ENCODE data around the gene GABRB2.
A peak's percentile ranks its signal among the peaks of the same experiment; 100 is the strongest.

The GABRB2 gene

GRCh38 chr5:161546470-161547301 is at the start of gene GABRB2:
TSS of gene GABRB2 (minus strand) at chr5:161546725. CDS start at chr5:161546643, 82 bp downstream.
- Histone ChIP-seq H3F3A (ENCODE audit: insufficient read depth, low read length) (no peaks in the 10 kb centered on the region), H3K9me2 (ENCODE audit: low read depth, low read length) (no peaks in the 10 kb centered on the region), H2AFZ (ENCODE audit: low read length) (no peak within 1 kb of the TSS; the same call in 1 of the 2 replicates), H3K4me1 (ENCODE audit: insufficient read depth, low read length, severe bottlenecking) (peaks cover 19% of the 10 kb centered on the region), H3K4me3 (ENCODE audit: low read depth, low read length, poor library complexity, severe bottlenecking) (peak within 1 kb of the TSS; percentile 65), H3K79me2 (ENCODE audit: insufficient read depth, low read length) (no peaks in the 10 kb centered on the region), H3K27me3 (ENCODE audit: insufficient read depth, low read length) (no peaks in the 10 kb centered on the region), H3K36me3 (ENCODE audit: insufficient read depth, low read length) (no peaks in the 10 kb centered on the region), H4K20me1 (ENCODE audit: insufficient read depth, low read length) (no peaks in the 10 kb centered on the region), H3K27ac (ENCODE audit: low read depth, low read length, poor library complexity, severe bottlenecking) (no peak within 1 kb of the TSS), H3K9me3 (ENCODE audit: low read length) (no peaks in the 10 kb centered on the region), H3K9ac (ENCODE audit: low read length) (peak within 1 kb of the TSS; percentile 50; the same call in 1 of the 2 replicates), H3K4me2 (ENCODE audit: low read length) (peak within 1 kb of the TSS; percentile 76)
- no peak for TF ChIP-seq EZH2 (IDR thresholded peaks at IDR 0.05; ENCODE audit: borderline replicate concordance, low read length)
- TF ChIP-seq, protein P1, sequence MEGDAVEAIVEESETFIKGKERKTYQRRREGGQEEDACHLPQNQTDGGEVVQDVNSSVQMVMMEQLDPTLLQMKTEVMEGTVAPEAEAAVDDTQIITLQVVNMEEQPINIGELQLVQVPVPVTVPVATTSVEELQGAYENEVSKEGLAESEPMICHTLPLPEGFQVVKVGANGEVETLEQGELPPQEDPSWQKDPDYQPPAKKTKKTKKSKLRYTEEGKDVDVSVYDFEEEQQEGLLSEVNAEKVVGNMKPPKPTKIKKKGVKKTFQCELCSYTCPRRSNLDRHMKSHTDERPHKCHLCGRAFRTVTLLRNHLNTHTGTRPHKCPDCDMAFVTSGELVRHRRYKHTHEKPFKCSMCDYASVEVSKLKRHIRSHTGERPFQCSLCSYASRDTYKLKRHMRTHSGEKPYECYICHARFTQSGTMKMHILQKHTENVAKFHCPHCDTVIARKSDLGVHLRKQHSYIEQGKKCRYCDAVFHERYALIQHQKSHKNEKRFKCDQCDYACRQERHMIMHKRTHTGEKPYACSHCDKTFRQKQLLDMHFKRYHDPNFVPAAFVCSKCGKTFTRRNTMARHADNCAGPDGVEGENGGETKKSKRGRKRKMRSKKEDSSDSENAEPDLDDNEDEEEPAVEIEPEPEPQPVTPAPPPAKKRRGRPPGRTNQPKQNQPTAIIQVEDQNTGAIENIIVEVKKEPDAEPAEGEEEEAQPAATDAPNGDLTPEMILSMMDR (IDR thresholded peaks at IDR 0.05; ENCODE audit: low read length): no peak

- Histone ChIP-seq H3K4me2 (ENCODE audit: low read length) (no peak overlapping the region), H3K4me3 (ENCODE audit: low read depth, low read length, poor library complexity, severe bottlenecking) (no peak overlapping the region), H3K36me3 (ENCODE audit: insufficient read depth, low read length) (no peaks in the 10 kb centered on the region), H3K79me2 (ENCODE audit: insufficient read depth, low read length) (no peaks in the 10 kb centered on the region), H2AFZ (ENCODE audit: low read length) (no peak overlapping the region), H3K27ac (ENCODE audit: low read depth, low read length, poor library complexity, severe bottlenecking) (no peak overlapping the region), H4K20me1 (ENCODE audit: insufficient read depth, low read length) (no peaks in the 10 kb centered on the region), H3K9me2 (ENCODE audit: low read depth, low read length) (no peaks in the 10 kb centered on the region), H3K27me3 (ENCODE audit: insufficient read depth, low read length) (no peaks in the 10 kb centered on the region), H3K9me3 (ENCODE audit: low read length) (no peaks in the 10 kb centered on the region), H3K4me1 (ENCODE audit: insufficient read depth, low read length, severe bottlenecking) (no peaks in the 10 kb centered on the region), H3F3A (ENCODE audit: insufficient read depth, low read length) (no peaks in the 10 kb centered on the region), H3K9ac (ENCODE audit: low read length) (no peak overlapping the region)
- TF ChIP-seq, protein P1 (IDR thresholded peaks at IDR 0.05; ENCODE audit: low read length): no peak
These were observed 39.3 kb upstream of the GABRB2 start for GRCh38 chr5:161585798-161586197.

DNA sequence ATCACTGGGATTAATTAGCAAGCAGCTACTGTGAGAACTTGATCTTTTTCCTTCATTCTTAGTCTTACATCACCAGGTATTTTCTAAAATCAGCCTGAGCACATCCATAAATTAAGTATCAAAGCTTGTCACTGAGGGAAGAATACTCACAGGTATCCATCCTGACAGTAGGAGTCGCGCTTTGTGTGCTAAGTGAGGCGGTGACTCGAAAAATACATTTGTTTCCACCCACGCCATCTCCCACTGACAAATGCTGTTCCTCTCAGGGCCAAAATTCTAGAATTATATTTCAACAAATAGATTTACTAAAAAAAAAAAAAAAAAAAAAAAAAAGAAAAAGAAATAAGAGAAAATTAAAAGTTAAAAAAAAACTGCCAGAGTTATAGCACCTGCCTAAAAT is 34.1 kb upstream of the GABRB2 start:
- Histone ChIP-seq H3K9ac (ENCODE audit: low read length) (no peak overlapping the region), H3F3A (ENCODE audit: insufficient read depth, low read length) (no peaks in the 10 kb centered on the region), H2AFZ (ENCODE audit: low read length) (no peak overlapping the region), H3K9me3 (ENCODE audit: low read length) (no peaks in the 10 kb centered on the region), H3K79me2 (ENCODE audit: insufficient read depth, low read length) (no peaks in the 10 kb centered on the region), H3K4me3 (ENCODE audit: low read depth, low read length, poor library complexity, severe bottlenecking) (no peak overlapping the region), H3K27ac (ENCODE audit: low read depth, low read length, poor library complexity, severe bottlenecking) (no peak overlapping the region), H3K9me2 (ENCODE audit: low read depth, low read length) (no peaks in the 10 kb centered on the region), H4K20me1 (ENCODE audit: insufficient read depth, low read length) (no peaks in the 10 kb centered on the region), H3K36me3 (ENCODE audit: insufficient read depth, low read length) (no peaks in the 10 kb centered on the region), H3K4me2 (ENCODE audit: low read length) (no peak overlapping the region), H3K27me3 (ENCODE audit: insufficient read depth, low read length) (no peaks in the 10 kb centered on the region), H3K4me1 (ENCODE audit: insufficient read depth, low read length, severe bottlenecking) (no peaks in the 10 kb centered on the region)
- TF ChIP-seq, protein P1 (IDR thresholded peaks at IDR 0.05; ENCODE audit: low read length): no peak
- TF ChIP-seq EZH2 (IDR thresholded peaks at IDR 0.05; ENCODE audit: borderline replicate concordance, low read length): no peak
